HG03103 (cell line): Measurements from ENCODE around the gene RAB20.
"Not testable (repeated sequence)": the region's sequence is repeated elsewhere in the genome, so short reads cannot be mapped to it uniquely, and the experiment has no call there.

Experiments used
- ATAC-seq: cut with Tn5 transposase; IDR thresholded peaks from one replicate; pipeline ENCODE4 v1.9.1; 2021; ENCODE audit warnings: low read depth; ENCODE audit not compliant: unreplicated experiment

Gene RAB20, protein sequence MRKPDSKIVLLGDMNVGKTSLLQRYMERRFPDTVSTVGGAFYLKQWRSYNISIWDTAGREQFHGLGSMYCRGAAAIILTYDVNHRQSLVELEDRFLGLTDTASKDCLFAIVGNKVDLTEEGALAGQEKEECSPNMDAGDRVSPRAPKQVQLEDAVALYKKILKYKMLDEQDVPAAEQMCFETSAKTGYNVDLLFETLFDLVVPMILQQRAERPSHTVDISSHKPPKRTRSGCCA

DNA sequence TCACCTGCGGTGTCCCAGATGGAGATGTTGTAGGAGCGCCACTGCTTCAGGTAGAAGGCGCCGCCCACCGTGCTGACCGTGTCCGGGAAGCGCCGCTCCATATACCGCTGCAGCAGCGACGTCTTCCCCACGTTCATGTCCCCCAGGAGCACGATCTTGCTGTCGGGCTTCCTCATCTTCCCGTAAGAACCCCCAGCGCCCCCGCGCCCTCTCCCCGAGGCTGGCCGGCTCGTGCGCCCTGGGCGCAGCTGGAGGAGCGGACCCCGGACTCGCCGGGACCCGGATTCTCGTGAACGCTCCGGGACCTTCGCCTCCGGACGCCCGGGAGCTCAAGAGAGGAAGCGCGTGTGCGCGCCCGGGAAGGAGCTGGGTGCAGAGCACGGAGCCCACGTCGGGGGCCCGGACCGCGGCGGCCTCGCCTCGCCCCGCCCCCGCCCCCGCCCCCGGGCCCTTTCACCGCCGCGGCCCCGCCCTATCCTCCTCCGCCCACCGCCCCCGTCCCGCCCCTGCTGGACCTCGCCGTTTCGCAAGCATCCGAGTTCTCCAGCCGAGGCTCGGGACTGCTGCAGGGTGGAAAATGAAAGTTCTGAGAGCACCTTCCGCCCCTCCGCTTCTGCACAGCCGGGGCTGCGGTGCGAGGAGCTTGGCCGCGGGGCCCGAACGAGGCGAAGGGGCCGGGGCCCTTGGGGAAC lies at the start of gene RAB20:
Gene RAB20, minus strand, starts transcription at position 379 of the 692 bp plus-strand sequence. Its CDS starts 203 bp downstream, at position 176.
- peak; percentile 78 for ATAC-seq

DNA sequence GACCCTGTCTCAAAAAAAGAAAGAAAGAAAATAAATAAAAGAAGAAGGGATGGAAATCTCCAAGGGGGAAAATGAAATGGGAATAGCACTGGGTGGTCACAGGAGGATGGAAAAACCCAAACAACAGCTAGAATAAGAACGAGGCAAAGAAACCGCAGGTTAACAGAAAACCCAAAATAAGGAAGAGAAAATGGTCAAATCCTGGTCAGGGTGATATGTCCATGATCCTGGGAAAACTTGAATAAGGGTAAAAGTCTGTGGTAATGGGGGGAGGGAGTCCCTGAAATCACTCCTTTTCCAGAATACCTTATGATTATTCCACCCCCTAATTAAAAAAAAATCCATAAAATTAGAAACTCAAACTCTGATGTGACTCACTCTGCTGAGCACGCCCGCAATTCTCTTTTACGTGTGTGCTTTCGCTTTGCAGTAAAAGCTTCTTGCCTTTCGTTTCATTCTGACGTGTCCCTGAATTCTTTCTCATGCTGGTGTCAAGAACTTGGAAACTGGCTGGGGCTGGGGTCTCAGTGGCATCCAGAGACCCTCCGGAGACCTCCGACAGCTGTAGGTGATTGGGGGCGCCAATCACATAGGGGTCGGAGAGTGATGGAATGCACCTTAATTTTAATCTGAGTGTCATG lies 49.6 kb upstream of the RAB20 start:
- peak; percentile 35 for ATAC-seq

DNA sequence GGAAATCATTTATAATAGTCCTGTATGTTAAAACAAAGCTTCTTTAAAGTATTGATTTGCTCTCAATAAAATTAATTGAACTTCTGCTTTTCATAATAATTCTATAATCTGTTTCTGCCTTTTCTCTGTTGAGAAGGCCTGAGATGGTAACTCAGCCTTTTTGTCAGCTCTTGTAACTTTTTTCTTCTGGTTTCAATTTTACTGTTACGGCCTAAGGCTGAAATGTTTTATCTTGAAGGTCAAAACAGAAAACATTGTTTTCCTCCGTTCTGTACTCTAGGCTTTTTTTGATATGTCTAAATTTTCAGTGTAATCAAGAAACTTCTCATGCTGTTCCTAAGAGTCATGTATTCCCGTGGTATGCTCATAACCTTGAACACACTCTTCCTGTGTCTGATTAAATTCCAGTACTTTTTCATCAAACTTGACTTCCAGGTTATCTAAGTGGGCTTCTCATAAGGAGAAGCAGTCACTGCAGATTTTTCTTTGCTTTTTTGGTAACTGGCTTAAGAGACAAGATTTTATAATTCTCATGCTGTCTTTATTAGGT lies 46.2 kb upstream of the RAB20 start:
- no peak for ATAC-seq

DNA sequence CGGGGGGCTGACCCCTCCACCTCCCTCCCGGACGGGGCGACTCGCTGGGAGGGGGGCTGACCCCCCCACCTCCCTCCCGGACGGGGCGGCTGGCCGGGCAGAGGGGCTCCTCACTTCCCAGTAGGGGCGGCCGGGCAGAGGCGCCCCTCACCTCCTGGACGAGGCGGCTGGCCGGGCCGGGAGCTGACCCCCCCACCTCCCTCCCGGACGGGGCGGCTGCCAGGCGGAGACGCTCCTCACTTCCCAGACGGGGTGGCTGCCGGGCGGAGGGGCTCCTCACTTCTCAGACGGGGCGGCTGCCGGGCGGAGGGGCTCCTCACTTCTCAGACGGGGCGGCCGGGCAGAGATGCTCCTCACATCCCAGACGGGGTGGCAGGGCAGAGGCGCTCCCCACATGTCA lies 44.8 kb upstream of the RAB20 start:
- not testable (repeated sequence) for ATAC-seq

DNA sequence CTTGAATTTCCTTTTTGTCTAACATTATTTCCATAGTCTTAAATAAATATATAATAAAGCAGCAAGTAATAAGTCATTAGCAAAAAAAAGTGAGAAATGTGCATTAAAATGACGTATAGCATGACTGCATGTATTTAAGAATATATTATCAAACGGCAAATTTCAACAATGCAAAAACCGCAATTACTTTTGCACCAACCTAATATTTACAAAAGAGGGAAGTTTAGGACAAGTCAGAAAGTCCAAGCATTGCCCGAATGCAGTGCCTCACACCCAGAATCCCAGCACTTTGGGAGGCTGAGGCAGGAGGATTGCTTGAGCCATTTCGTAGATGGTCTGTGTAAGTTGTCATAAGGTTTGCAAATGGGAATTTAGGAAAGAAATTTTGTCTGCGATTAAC lies 43.6 kb upstream of the RAB20 start:
- ATAC-seq, result no peak

DNA sequence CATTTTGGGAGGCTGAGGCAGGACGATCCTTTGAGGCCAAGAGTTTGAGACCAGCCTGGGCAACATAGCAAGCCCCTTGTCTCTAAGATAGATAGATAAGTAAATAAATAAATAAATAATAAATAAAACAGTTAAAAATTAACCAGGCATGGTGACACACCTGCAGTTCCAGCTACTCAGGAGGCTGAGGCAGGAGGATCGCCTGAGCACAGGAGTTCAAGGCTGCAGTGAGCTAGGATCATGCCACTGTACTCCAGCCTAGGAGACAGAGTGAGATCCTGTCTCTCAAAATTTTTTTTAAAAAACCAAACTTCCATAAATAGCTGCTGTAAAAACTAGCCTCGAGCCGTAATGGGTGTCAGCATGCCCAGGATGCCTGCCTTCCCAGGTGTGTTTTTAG lies 39.5 kb upstream of the RAB20 start:
- ATAC-seq, result no peak

DNA sequence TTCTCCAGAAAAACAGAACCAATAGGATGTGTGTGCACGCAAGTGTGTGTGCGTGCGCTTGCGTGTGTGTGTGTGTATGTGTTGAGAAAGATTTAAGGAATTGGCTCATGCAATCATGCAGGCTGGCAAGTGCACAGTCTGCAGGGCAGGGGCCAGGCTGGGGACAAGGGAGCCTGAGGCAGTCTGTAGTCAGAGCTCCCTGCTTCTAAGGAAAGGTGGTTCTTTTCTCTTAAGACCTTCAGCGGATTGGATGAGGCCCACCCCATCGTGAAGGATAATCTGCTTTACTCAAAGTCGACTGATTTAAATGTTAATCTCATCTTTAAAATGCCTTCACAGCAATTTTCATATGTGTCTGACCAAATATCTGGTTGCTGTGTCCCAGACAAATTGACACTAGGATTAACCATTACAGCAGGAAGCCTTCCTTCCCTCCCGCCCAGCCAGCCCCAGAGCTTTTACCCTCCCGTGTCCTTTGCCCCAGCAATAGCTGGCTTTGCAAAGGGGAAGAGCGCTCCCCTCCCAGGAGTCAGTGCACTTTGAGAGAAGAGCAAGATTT lies 38.8 kb upstream of the RAB20 start:
- no peak for ATAC-seq

DNA sequence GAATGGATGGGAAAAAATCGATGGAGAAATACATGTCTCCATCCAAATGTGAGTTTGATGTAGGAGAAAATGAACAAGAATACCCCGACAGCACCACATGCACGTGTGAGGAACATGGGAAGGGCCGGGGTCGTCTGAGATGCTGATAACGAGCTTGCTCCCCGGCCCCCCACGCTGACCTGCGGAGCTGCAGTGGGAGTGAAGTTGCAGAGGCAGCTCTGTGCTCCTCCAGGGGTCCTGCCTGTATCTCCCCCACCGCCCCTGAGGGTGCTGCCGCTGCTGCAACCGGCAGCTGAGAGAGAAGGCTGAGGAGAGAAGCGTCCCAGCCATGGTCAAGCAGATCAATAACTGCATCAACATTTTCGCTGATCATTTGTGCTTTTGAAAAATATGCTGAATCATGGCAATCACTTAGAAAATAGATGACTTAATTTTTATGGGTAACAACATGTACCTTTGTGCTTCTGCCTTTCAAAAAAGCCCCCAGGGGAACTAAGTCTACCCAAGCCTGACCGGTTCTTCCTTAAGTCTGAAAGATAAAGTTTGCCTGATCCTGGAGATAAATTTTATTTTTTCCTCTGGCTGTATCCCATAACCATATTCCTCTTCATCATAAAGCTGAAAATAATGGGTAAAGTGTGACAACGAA lies 35.6 kb upstream of the RAB20 start:
- ATAC-seq, result no peak

DNA sequence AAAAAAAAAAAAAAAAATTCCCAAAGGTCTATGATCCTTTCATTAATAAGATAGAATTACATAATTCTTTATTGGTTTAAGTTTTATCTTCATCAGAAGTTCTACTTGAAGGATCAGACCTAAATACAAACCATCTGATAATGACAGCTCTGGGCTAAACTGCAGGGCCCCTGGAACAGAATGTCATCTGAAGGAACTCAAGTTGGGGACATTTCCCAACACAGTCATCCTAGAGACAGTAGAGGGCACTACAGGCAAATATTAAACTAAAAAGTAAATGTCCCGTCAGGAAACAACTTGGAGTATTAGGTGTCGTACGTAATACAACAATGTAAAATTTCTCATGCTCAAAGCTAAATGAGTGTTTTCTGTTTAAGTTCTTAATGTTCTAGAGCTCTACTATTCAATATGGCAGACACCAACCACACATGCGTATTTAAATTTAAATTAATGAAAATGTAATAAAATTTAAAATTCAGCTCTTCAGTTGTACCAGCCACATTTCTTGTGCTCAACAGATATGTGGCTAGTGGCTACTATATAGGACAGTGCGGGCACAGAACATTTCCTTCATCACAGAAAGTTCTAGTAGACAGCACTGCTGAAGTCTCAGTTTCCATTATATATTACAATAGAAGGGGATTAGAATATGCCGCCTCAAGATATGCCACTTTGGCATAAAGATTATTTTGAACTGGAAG lies 32.1 kb upstream of the RAB20 start:
- peak; percentile 95 for ATAC-seq

DNA sequence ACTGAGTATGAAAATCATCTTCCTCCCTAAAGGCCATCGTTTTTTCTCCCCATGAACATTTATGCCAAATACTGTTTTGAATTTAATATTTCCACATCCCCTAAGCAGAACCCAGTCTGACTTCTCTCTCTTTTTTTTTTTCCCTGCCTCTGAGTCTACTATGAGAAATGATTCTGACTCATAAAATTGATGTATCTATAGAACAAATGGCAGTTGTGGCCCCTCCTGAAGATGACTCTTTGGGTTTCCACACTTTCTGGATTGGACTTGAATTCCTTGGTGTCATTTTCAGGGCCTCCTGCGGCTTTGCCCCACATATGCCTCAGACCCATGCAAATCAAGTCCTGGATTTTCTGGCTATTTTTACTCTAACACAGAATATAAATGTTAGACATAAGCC lies 31.1 kb upstream of the RAB20 start:
- ATAC-seq, result no peak

DNA sequence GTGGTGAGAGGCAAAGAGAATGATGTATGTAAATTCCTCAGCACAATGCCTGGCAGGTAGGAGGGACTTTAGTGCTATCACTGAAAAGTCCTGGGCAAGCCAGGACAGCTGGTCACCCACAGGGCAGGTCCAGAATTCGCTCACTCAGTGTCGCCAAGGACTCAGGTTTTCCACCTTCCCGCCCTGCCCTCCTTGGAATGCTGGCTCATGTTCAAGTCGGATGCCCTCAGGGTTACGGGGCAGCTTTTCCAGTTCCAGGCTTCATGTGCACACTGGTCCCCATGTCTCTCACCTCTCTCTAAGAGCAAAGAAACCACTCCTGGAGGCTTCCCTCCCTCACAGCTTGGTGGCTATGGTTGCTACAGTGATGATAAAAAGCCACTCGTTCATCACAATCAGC lies 29.1 kb upstream of the RAB20 start:
- ATAC-seq, result no peak

DNA sequence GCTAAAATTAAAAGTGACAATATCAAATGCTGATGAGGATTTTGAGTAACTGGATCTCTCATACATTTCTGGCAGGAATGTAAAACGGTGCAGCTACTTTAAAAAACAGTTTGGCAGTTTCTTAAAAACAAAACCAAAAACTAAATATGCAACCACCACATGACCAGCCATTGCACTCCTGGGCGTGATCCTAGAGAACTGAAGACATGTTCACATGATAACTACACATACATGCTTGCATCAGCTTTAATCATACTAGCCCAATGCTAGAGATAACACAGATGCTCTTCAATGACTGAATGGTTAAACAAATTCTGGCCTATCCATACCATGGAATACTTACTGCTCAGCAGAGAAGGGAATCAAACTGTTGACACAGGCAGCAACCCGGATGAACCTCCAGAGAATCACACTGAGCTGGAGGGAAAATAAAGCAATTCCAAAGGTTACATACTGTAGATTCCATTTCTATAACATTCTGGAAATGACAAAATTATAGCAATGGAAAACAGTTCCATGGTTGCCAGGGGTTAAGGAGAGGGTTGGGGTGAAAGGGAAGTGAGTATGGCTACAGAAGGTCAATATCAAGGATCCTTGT lies 28.4 kb upstream of the RAB20 start:
- ATAC-seq, result no peak

DNA sequence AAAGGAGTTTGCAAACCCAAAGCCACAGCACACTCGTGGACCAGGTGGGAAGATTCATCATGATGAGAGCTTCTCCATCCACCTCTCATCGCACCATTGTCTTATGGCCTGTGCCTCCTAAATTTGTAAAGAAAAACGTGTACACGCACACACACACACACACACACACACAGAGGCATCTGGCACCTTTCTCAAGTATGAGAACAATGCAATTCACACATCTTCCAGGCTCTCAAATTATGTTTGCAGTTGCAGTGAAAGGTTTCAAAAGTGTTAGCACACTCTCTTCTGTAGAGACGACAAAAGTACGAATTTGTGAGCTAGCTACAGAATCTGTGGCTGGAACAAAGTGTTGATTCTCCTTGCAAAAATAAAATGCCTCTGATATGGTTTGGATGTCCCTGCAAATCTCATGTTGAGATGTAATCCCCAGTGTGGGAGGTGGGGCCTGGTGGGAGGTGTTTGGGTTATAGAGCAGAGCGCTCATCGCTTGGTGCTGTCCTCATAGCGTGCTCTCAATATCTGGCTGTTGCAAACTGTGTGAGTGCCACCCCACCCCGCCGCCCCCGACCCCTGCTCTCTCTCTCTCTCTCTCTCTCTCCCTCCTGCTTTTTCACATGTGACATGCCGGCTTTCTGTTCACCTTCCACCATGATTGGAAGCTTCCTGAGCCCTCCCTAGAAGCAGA lies 21.8 kb upstream of the RAB20 start:
- no peak for ATAC-seq

DNA sequence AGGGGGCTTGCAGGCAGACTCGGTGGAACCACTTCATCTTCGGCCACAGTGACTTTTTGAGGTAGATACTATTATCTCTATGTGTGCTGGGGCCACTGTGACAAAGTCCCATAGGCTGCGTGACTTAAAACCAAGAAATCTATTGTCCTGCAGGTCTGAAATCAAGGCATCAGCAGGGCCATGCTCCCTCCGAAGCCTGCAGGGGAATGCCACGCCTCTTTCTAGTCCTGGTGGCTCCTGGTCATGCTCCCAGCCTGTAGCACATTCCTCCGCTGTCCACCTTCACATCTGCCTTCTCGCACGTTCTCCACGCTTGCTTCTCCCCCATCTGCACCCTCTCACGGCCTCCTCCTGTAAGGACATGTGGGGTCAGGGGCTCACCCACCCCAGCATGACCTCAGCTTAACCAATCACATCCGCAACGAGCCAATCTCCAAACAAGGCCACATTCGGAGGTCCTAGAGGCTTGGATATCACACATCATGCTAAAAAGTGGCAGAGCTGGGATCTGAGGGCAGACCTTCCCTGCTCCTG lies 21.0 kb upstream of the RAB20 start:
- ATAC-seq, result no peak

DNA sequence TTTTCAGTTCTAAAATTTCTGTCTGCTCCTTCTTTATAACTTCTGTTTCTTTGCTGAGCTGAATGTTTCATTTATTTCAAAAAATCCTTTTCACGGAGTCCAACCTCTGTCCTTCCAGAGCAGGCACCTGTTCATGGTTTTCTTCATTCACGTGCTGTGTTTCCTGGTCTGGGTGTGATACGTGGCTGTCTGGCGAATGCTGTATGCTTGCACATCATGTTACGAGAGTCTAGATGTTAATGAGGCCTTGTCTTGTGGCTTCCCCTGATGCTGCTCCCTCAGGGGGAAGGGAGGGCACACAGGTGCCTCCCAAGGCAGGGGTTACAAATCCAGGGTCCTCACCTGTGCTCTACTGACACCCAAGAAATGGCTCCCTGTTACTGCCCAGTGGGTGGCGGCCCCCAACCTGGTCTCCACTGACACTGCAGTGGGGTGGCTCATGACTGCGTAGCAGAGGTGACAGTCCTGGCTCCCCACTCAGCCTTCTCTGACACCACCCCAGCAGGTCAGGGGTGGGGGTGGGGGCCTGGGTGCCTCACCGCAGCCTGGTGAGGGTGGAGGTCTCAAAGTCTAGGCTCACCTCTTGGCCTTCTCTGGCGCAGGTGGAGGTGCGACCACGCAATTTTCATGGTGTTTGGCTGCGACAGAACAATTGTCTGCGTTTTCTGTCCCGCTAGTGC lies 20.1 kb upstream of the RAB20 start:
- no peak for ATAC-seq

DNA sequence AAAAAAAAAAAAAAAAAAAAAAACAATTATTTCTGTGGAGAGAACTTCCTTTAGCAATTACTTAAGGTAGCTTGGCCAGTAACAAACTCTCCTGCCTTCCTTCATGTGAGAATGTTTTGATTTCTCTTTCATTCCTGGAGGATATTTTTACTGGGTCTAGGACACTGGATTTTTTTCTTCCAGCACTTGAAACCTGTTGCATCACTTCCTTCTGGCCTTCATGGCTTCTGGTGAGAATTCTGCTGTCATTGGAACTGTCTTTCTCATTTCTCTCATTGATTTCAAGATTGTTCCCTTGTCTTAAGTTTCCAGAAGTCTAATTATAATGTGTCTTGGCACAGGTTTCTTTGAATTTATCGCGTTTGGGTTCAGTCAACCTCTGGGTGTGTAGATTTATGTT lies 19.3 kb upstream of the RAB20 start:
- ATAC-seq, result no peak

DNA sequence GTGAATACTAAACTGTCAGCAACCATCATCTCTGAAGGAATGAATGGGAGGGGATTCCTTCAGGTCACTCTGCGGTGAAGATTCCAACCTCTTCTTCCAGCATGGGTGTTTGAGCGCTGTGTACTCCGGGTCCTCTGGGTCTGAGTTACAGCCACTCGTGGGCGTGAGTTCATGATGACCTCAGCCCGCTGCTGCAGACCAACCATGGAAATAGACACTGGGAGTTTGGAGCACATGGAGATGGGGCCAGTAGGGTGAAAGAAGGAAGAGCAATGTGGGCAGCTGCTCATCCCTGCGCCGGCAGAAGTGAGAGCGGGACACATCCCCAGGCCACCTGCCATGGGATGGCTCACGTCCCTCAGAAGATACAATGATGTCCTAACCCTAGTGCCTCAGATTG lies 16.8 kb upstream of the RAB20 start:
- no peak for ATAC-seq

DNA sequence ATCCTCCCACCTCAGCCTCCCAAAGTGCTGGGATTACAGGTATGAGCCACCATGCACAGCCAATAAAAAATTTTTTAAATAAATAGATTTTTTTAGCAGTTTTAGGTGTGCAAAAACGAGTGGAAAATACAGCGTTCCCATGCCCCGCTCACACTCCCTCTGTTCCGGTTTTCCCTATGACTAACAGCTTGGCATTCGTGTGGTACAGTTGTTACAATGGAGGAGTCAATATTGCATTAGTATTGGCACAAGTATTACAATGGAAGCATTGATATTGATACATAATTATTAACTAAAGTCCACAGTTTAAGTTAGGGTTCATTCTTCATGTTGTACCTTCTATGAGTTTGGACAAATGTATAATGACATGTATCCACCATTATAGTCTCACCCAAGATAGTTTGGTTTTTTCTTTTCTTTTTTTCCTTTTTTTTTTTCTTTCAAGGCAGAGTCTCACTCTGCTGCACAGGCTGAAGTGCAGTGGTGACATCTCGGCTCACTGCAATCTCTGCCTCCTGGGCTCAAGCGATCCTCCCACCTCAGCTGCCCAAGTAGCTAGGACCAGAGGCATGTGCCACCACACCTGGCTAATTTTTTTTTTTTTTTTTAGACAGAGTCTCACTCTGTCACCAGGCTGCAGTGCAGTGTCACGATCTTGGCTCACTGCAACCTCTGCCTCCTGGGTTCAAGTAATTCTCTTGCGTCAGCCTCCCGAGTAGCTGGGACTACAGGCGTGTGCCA lies 15.4 kb upstream of the RAB20 start:
- no peak for ATAC-seq
